ENCODE results near the gene FBXO47. TPM values are rescaled to one million over a fixed set of nuclear protein-coding genes. Genes with fewer than 3 reads are reported as not detected.

The FBXO47 gene
- total and polyA plus RNA-seq, 3 donors from 2014 or later, result 5.8 to 11.6 (median 6.3) TPM

- DNase-seq, result no peak
- H3K27me3 ChIP-seq, result no peaks in the 10 kb centered on the region
- intact Hi-C loops (cut with DNase I; ENCODE audit: low total_unique reads), result no loop called here
- no peaks in the 10 kb centered on the region for H3K36me3 ChIP-seq (ENCODE audit: low read depth, missing control alignments)
- H3K27ac ChIP-seq, result no peak overlapping the region
- 82% methylated on average over 4 of the region's 4 CpGs for WGBS, 2 donors
- H3K4me1 ChIP-seq, result no peaks in the 10 kb centered on the region
- TF ChIP-seq POLR2A (IDR thresholded peaks at IDR 0.05), result no peak
- no peak for TF ChIP-seq CTCF (IDR thresholded peaks at IDR 0.05)
- H3K4me3 ChIP-seq, result no peak overlapping the region
- H3K9me3 ChIP-seq, result no peaks in the 10 kb centered on the region
These were observed 2.9 kb upstream of the FBXO47 start for GRCh38 chr17:38970128-38970527.

- Histone ChIP-seq H3K27ac (no peak overlapping the region), H3K4me1 (no peaks in the 10 kb centered on the region), H3K4me3 (no peak overlapping the region), H3K9me3 (no peaks in the 10 kb centered on the region), H3K36me3 (ENCODE audit: low read depth, missing control alignments) (no peaks in the 10 kb centered on the region), H3K27me3 (no peaks in the 10 kb centered on the region)
- intact Hi-C loops (cut with DNase I; ENCODE audit: low total_unique reads), result no loop called here
- TF ChIP-seq POLR2A (IDR thresholded peaks at IDR 0.05) (no peak), CTCF (IDR thresholded peaks at IDR 0.05) (no peak)
- 37 to 43% methylated on average over 3 to 4 of the region's 4 CpGs for WGBS, 2 donors
- DNase-seq, result peak; percentile 81
These were observed 2.1 kb upstream of the FBXO47 start for GRCh38 chr17:38969281-38969680.

- Histone ChIP-seq H3K27ac (no peak overlapping the region), H3K27me3 (no peaks in the 10 kb centered on the region), H3K36me3 (ENCODE audit: low read depth, missing control alignments) (no peaks in the 10 kb centered on the region), H3K4me3 (no peak overlapping the region), H3K4me1 (no peaks in the 10 kb centered on the region), H3K9me3 (no peaks in the 10 kb centered on the region)
- DNase-seq, result no peak
- 69 to 78% methylated on average over 4 of the region's 4 CpGs for WGBS, 2 donors
- intact Hi-C loops (cut with DNase I; ENCODE audit: low total_unique reads), result no loop called here
- no peak for TF ChIP-seq POLR2A (IDR thresholded peaks at IDR 0.05)
- TF ChIP-seq CTCF (IDR thresholded peaks at IDR 0.05), result no peak
These were observed 5.8 kb downstream of the FBXO47 start for GRCh38 chr17:38961413-38961812.

GRCh38 chr17:38960402-38960801 lies 6.8 kb downstream of the FBXO47 start:
- no peaks in the 10 kb centered on the region for H3K4me1 ChIP-seq
- H3K9me3 ChIP-seq, result no peaks in the 10 kb centered on the region
- TF ChIP-seq CTCF (IDR thresholded peaks at IDR 0.05) (no peak), POLR2A (IDR thresholded peaks at IDR 0.05) (no peak)
- no peaks in the 10 kb centered on the region for H3K27me3 ChIP-seq
- no peak overlapping the region for H3K27ac ChIP-seq
- no peak overlapping the region for H3K4me3 ChIP-seq
- H3K36me3 ChIP-seq (ENCODE audit: low read depth, missing control alignments), result no peaks in the 10 kb centered on the region
- WGBS, 2 donors, result 92 to 97% methylated on average over 5 of the region's 5 CpGs
- DNase-seq, result no peak
- intact Hi-C loops (cut with DNase I; ENCODE audit: low total_unique reads), result no loop called here

GRCh38 chr17:38959508-38959907 lies 7.7 kb downstream of the FBXO47 start:
- Histone ChIP-seq H3K4me3 (no peak overlapping the region), H3K27me3 (no peaks in the 10 kb centered on the region), H3K27ac (no peak overlapping the region), H3K9me3 (no peaks in the 10 kb centered on the region), H3K36me3 (ENCODE audit: low read depth, missing control alignments) (no peaks in the 10 kb centered on the region), H3K4me1 (no peaks in the 10 kb centered on the region)
- no peak for TF ChIP-seq CTCF (IDR thresholded peaks at IDR 0.05)
- no peak for TF ChIP-seq POLR2A (IDR thresholded peaks at IDR 0.05)
- intact Hi-C loops (cut with DNase I; ENCODE audit: low total_unique reads), result no loop called here
- no peak for DNase-seq
- WGBS, 2 donors, result 78 to 87% methylated on average over 3 of the region's 3 CpGs

Data from testis (tissue), 3 donors.